Caco-2 (cell line): ENCODE data around the gene SETDB1. TPM values are rescaled to one million over a fixed set of nuclear protein-coding genes. Genes with fewer than 3 reads are reported as not detected.

Experiments used
- BruUV-seq: library from RNA; stranded (reverse); fragments of 400-500 nt; replicated peaks from 2 replicates; lab custom pipeline; 2021; lab: Mats Ljungman, UMichigan
- CTCF ChIA-PET: fragments of 300-600 bp; sonication (Branson Sonifier 250); formaldehyde crosslinking; loops from one replicate; lab custom pipeline; 2022; ENCODE audit warnings: antibody characterized with exemption; lab: Charles Lee
- POLR2A ChIA-PET: fragments of 300-600 bp; sonication (Branson Sonifier 250); formaldehyde crosslinking; loops from one replicate; lab custom pipeline; 2022; ENCODE audit warnings: antibody characterized with exemption; lab: Charles Lee
- DNase-seq, 2 experiments: peaks; one replicate each; pipeline versions ENCODE4 v3.0.0 to v3.0.0-alpha.2; 2020 to 2022
- H3K27me3 ChIP-seq: replicated peaks from 2 replicates; pipeline ENCODE4 v1.6.0; 2011; ENCODE audit warnings: low read length; ENCODE audit not compliant: control insufficient read depth, insufficient read depth
- H3K36me3 ChIP-seq: 2 replicates; pipeline ENCODE4 v1.5.1; 2011; ENCODE audit warnings: low read length; ENCODE audit not compliant: control insufficient read depth, insufficient read depth
- H3K4me1 ChIP-seq: fragments of 250-450 bp; sonication (Bioruptor Pico); 2 replicates; pipeline ENCODE4 v1.5.1; 2020; ENCODE audit warnings: mild to moderate bottlenecking
- H3K4me3 ChIP-seq: 2 replicates; pipeline ENCODE4 v1.5.1; 2011; ENCODE audit warnings: low read depth, mild to moderate bottlenecking, control low read depth, low read length
- H3K9me3 ChIP-seq: fragments of 250-450 bp; sonication (Bioruptor Pico); 2 replicates; pipeline ENCODE4 v1.5.1; 2020; ENCODE audit warnings: mild to moderate bottlenecking, moderate library complexity
- H3K27ac Mint-ChIP-seq: one replicate; pipeline ENCODE4 v1.8.0; 2022; ENCODE audit warnings: mixed read lengths; ENCODE audit not compliant: unreplicated experiment
- H3K27me3 Mint-ChIP-seq: one replicate; pipeline ENCODE4 v1.8.0; 2022; ENCODE audit warnings: mixed read lengths; ENCODE audit not compliant: insufficient read depth, unreplicated experiment
- H3K36me3 Mint-ChIP-seq: one replicate; pipeline ENCODE4 v1.8.0; 2022; ENCODE audit warnings: mild to moderate bottlenecking, mixed read lengths; ENCODE audit not compliant: insufficient read depth, unreplicated experiment
- H3K4me1 Mint-ChIP-seq: one replicate; pipeline ENCODE4 v1.8.0; 2022; ENCODE audit warnings: low read depth, mixed read lengths; ENCODE audit not compliant: unreplicated experiment
- H3K4me3 Mint-ChIP-seq: one replicate; pipeline ENCODE4 v1.8.0; 2022; ENCODE audit warnings: mild to moderate bottlenecking, moderate library complexity, mixed read lengths; ENCODE audit not compliant: unreplicated experiment
- H3K9me3 Mint-ChIP-seq: one replicate; pipeline ENCODE4 v1.8.0; 2022; ENCODE audit warnings: mixed read lengths; ENCODE audit not compliant: unreplicated experiment
- CTCF ChIP-seq, 2 experiments: fragments of 200-600 bp in 1 of 2; IDR thresholded peaks; 1 replicate in 1 of 2; 2 replicates in 1 of 2; pipeline versions ENCODE4 v1.5.1 to v1.8.0; 2011 to 2022; ENCODE audit warnings: antibody characterized with exemption in 1 of 2, control low read depth in 1 of 2, inconsistent platforms in 1 of 2, low read depth in 1 of 2, low read length in 1 of 2, mild to moderate bottlenecking in 1 of 2, moderate library complexity in 1 of 2; ENCODE audit not compliant: insufficient read depth in 1 of 2, severe bottlenecking in 1 of 2, unreplicated experiment in 1 of 2
- intact Hi-C: fragments of 100-400 bp; cut with micrococcal nuclease; formaldehyde crosslinking; loops from one replicate; pipeline ENCODE4 v1.10.0; 2022; ENCODE audit not compliant: unreplicated experiment
- total RNA-seq: library from RNA; stranded (reverse); gene quantifications from 2 replicates; pipeline ENCODE4 v1.2.3, GENCODE V29; 2022

The SETDB1 gene
- total RNA-seq, 1 experiment from 2014 or later: 45.0 TPM

- H3K36me3 Mint-ChIP-seq: no peaks in the 10 kb centered on the region
- H3K4me3 ChIP-seq: no peak overlapping the region
- DNase-seq: no peak
- peaks cover 8% of the 10 kb centered on the region for H3K4me1 Mint-ChIP-seq
- H3K9me3 ChIP-seq: peaks cover 7% of the 10 kb centered on the region; the same call in 1 of the 2 replicates
- H3K9me3 Mint-ChIP-seq: no peaks in the 10 kb centered on the region
- no peak for TF ChIP-seq CTCF (IDR thresholded peaks at IDR 0.05; ENCODE audit: insufficient read depth in 1 of 2, low read depth in 1 of 2, low read length in 1 of 2, severe bottlenecking in 1 of 2, unreplicated experiment in 1 of 2)
- no peak overlapping the region for H3K4me3 Mint-ChIP-seq
- no peaks in the 10 kb centered on the region for H3K27me3 Mint-ChIP-seq
- intact Hi-C loops: no loop called here
- no peaks in the 10 kb centered on the region for H3K36me3 ChIP-seq
- H3K27me3 ChIP-seq: no peaks in the 10 kb centered on the region
- BruUV-seq: no TSS peak
- no peak overlapping the region for H3K27ac Mint-ChIP-seq
- no peaks in the 10 kb centered on the region for H3K4me1 ChIP-seq
- CTCF ChIA-PET: no interaction called here
- POLR2A ChIA-PET: no interaction called here
Observed at GRCh38 chr1:150902346-150902745, 23.8 kb upstream of the SETDB1 start.

GRCh38 chr1:150902751-150903150, 23.4 kb upstream of the SETDB1 start:
- H3K4me3 Mint-ChIP-seq: no peak overlapping the region
- H3K9me3 Mint-ChIP-seq: no peaks in the 10 kb centered on the region
- ChIA-PET CTCF (no interaction called here), POLR2A (no interaction called here)
- peaks cover 7% of the 10 kb centered on the region; the same call in 1 of the 2 replicates for H3K9me3 ChIP-seq
- TF ChIP-seq CTCF (IDR thresholded peaks at IDR 0.05; ENCODE audit: insufficient read depth in 1 of 2, low read depth in 1 of 2, low read length in 1 of 2, severe bottlenecking in 1 of 2, unreplicated experiment in 1 of 2): no peak
- H3K27me3 ChIP-seq: no peaks in the 10 kb centered on the region
- H3K36me3 Mint-ChIP-seq: no peaks in the 10 kb centered on the region
- no peaks in the 10 kb centered on the region for H3K4me1 ChIP-seq
- no peak overlapping the region for H3K27ac Mint-ChIP-seq
- no peaks in the 10 kb centered on the region for H3K27me3 Mint-ChIP-seq
- no peak for DNase-seq
- no peak overlapping the region for H3K4me3 ChIP-seq
- BruUV-seq: no TSS peak
- H3K36me3 ChIP-seq: no peaks in the 10 kb centered on the region
- intact Hi-C loops: no loop called here
- peaks cover 8% of the 10 kb centered on the region for H3K4me1 Mint-ChIP-seq

- no peak overlapping the region for H3K27ac Mint-ChIP-seq
- no peaks in the 10 kb centered on the region for H3K9me3 ChIP-seq
- H3K4me1 ChIP-seq: no peaks in the 10 kb centered on the region
- TF ChIP-seq CTCF (IDR thresholded peaks at IDR 0.05; ENCODE audit: insufficient read depth in 1 of 2, low read depth in 1 of 2, low read length in 1 of 2, severe bottlenecking in 1 of 2, unreplicated experiment in 1 of 2): no peak
- no peak overlapping the region for H3K4me3 ChIP-seq
- no peaks in the 10 kb centered on the region for H3K36me3 Mint-ChIP-seq
- no peaks in the 10 kb centered on the region for H3K27me3 Mint-ChIP-seq
- no peaks in the 10 kb centered on the region for H3K27me3 ChIP-seq
- POLR2A ChIA-PET: no interaction called here
- CTCF ChIA-PET: no interaction called here
- intact Hi-C loops: no loop called here
- H3K4me1 Mint-ChIP-seq: peaks cover 8% of the 10 kb centered on the region
- no TSS peak for BruUV-seq
- H3K9me3 Mint-ChIP-seq: no peaks in the 10 kb centered on the region
- H3K36me3 ChIP-seq: no peaks in the 10 kb centered on the region
- DNase-seq: no peak
- no peak overlapping the region for H3K4me3 Mint-ChIP-seq
Observed at GRCh38 chr1:150905301-150905700, 20.9 kb upstream of the SETDB1 start.
